ENCODE results near the gene DNAJC9.
A peak's percentile ranks its signal among the peaks of the same experiment; 100 is the strongest.
"Not testable (repeated sequence)": the region's sequence is repeated elsewhere in the genome, so short reads cannot be mapped to it uniquely, and the experiment has no call there.

The DNAJC9 gene

GRCh38 chr10:73246646-73247508, at the start of gene DNAJC9:
Gene DNAJC9, minus strand, starts transcription at chr10:73247255. Its CDS starts 66 bp downstream, at chr10:73247189.
- peak; percentile 99 for DNase-seq

GRCh38 chr10:73293461-73293860, 46.4 kb upstream of the DNAJC9 start:
- no peak for DNase-seq

- no peak for DNase-seq
These were observed 42.9 kb upstream of the DNAJC9 start for GRCh38 chr10:73289958-73290357.

GRCh38 chr10:73287441-73287840, 40.4 kb upstream of the DNAJC9 start:
- DNase-seq: no peak

- DNase-seq: no peak
These were observed 34.0 kb upstream of the DNAJC9 start for GRCh38 chr10:73281097-73281496.

- no peak for DNase-seq
These were observed 17.4 kb upstream of the DNAJC9 start for GRCh38 chr10:73264423-73264822.

GRCh38 chr10:73263693-73264347, 16.8 kb upstream of the DNAJC9 start:
- DNase-seq: peak; percentile 21

- no peak for DNase-seq
These were observed 16.0 kb upstream of the DNAJC9 start for GRCh38 chr10:73262880-73263555.

GRCh38 chr10:73262105-73262730, 15.2 kb upstream of the DNAJC9 start:
- DNase-seq: peak; percentile 31

GRCh38 chr10:73261362-73261995, 14.4 kb upstream of the DNAJC9 start:
- no peak for DNase-seq

GRCh38 chr10:73258612-73259011, 11.6 kb upstream of the DNAJC9 start:
- not testable (repeated sequence) for DNase-seq

GRCh38 chr10:73253225-73253555, 6.1 kb upstream of the DNAJC9 start:
- DNase-seq: peak; percentile 26

- peak; percentile 96 for DNase-seq
These were observed 5.6 kb upstream of the DNAJC9 start, which contains the start of gene MRPS16 for GRCh38 chr10:73252445-73253224. Gene MRPS16, minus strand, starts transcription at chr10:73252644. Its CDS starts 162 bp downstream, at chr10:73252482.

- peak; percentile 35 for DNase-seq
These were observed 4.8 kb upstream of the DNAJC9 start for GRCh38 chr10:73251683-73252444.

GRCh38 chr10:73248259-73248724, 1.2 kb upstream of the DNAJC9 start:
- DNase-seq: peak; percentile 10

- DNase-seq: peak; percentile 13
These were observed 629 bp upstream of the DNAJC9 start for GRCh38 chr10:73247509-73248258.

- DNase-seq: no peak
These were observed 771 bp downstream of the DNAJC9 start for GRCh38 chr10:73246322-73246645.

GRCh38 chr10:73244866-73245477, 2.1 kb downstream of the DNAJC9 start:
- peak; percentile 8 for DNase-seq

- DNase-seq: no peak
These were observed 7.1 kb downstream of the DNAJC9 start for GRCh38 chr10:73239908-73240307.

Data from activated CD4-positive, alpha-beta T cell treated with anti-CD3 and anti-CD28 coated beads, Interleukin-10, Interleukin-2, amounts not matched to agents 100 ng/mL and 50 ng/mL, durations not matched to agents 16 hours and 8 hours (primary cell).